HT-29 (cell line): ENCODE measurements around the gene SGIP1. TPM values are rescaled to one million over a fixed set of nuclear protein-coding genes. Genes with fewer than 3 reads are reported as not detected.

Experiments
- DNase-seq: peaks from one replicate; pipeline ENCODE4 v3.0.0-alpha.2; 2015; ENCODE audit warnings: low spot score
- total RNA-seq: library from RNA; depleted of rRNA; stranded (reverse); fragments of >200 nt; shearing (Covaris generic); gene quantifications from 2 replicates; pipeline ENCODE4 v1.2.3, GENCODE V29; 2014; rRNA removed

SGIP1 gene
- total RNA-seq = not detected in 2 replicates

- no peak for DNase-seq
Measured at GRCh38 chr1:66533804-66534740, at the start of gene SGIP1. SGIP1 (plus strand) TSS chr1:66534153; CDS start chr1:66534359, 206 bp downstream.

- DNase-seq = no peak
Measured at GRCh38 chr1:66489151-66489550, 44.8 kb upstream of the SGIP1 start.

GRCh38 chr1:66489972-66490601 lies 43.9 kb upstream of the SGIP1 start:
- DNase-seq = no peak

GRCh38 chr1:66490816-66491215 lies 43.1 kb upstream of the SGIP1 start:
- DNase-seq = no peak

- no peak for DNase-seq
Measured at GRCh38 chr1:66492424-66492823, 41.5 kb upstream of the SGIP1 start.

- no peak for DNase-seq
Measured at GRCh38 chr1:66493731-66494130, 40.2 kb upstream of the SGIP1 start.

- DNase-seq = no peak
Measured at GRCh38 chr1:66494482-66494881, 39.5 kb upstream of the SGIP1 start.

- no peak for DNase-seq
Measured at GRCh38 chr1:66495495-66495894, 38.5 kb upstream of the SGIP1 start.

- DNase-seq = no peak
Measured at GRCh38 chr1:66497910-66498309, 36.0 kb upstream of the SGIP1 start.

GRCh38 chr1:66500301-66500700 lies 33.7 kb upstream of the SGIP1 start:
- no peak for DNase-seq

- no peak for DNase-seq
Measured at GRCh38 chr1:66502086-66502485, 31.9 kb upstream of the SGIP1 start.

GRCh38 chr1:66503841-66504470 lies 30.0 kb upstream of the SGIP1 start:
- DNase-seq = peak; percentile 69

GRCh38 chr1:66505671-66506392 lies 28.1 kb upstream of the SGIP1 start:
- DNase-seq = no peak

- no peak for DNase-seq
Measured at GRCh38 chr1:66506393-66506687, 27.6 kb upstream of the SGIP1 start.

- DNase-seq = no peak
Measured at GRCh38 chr1:66506991-66507390, 27.0 kb upstream of the SGIP1 start.

GRCh38 chr1:66510407-66510806 lies 23.5 kb upstream of the SGIP1 start:
- DNase-seq = no peak

- no peak for DNase-seq
Measured at GRCh38 chr1:66511118-66511517, 22.8 kb upstream of the SGIP1 start.

GRCh38 chr1:66517959-66518358 lies 16.0 kb upstream of the SGIP1 start:
- DNase-seq = no peak

GRCh38 chr1:66518654-66519053 lies 15.3 kb upstream of the SGIP1 start:
- no peak for DNase-seq

- no peak for DNase-seq
Measured at GRCh38 chr1:66519992-66520391, 14.0 kb upstream of the SGIP1 start.

GRCh38 chr1:66520655-66521054 lies 13.3 kb upstream of the SGIP1 start:
- no peak for DNase-seq
